Endothelial cell of umbilical vein (primary cell): Measurements from ENCODE around the gene ALKBH6. TPM values are rescaled to one million over a fixed set of nuclear protein-coding genes. Genes with fewer than 3 reads are reported as not detected.

Experiments used
- BruUV-seq: library from RNA; stranded (reverse); fragments of 400-500 nt; replicated peaks from 2 replicates; lab custom pipeline; 2021; lab: Mats Ljungman, UMichigan
- CTCF ChIA-PET: fragments of 300-600, 350-600 bp; sonication (Branson Sonifier 250); formaldehyde crosslinking; loops from one replicate; lab custom pipeline; 2021; ENCODE audit warnings: antibody characterized with exemption, inconsistent platforms; lab: Charles Lee
- POLR2A ChIA-PET: fragments of 300-600, 350-600 bp; sonication (Branson Sonifier 250); formaldehyde crosslinking; loops from one replicate; lab custom pipeline; 2021; ENCODE audit warnings: antibody characterized with exemption, inconsistent platforms; lab: Charles Lee
- DNase-seq: peaks from one replicate; pipeline ENCODE4 v3.0.0-alpha.2; 2011; ENCODE audit warnings: low read depth, low spot score
- FAIRE-seq: peaks from 2 replicates; lab custom pipeline; 2011; peaks lifted over from hg19 to GRCh38; lab: Jason Lieb, UNC
- H2AFZ ChIP-seq: 2 replicates; pipeline ENCODE4 v1.6.0; 2012; ENCODE audit warnings: low read depth, low read length, control low read depth, inconsistent platforms
- H3K27ac ChIP-seq: 2 replicates; pipeline ENCODE4 v1.5.1; 2011; ENCODE audit warnings: low read depth, mild to moderate bottlenecking, control low read depth, low read length, moderate library complexity; ENCODE audit not compliant: insufficient read depth
- H3K27me3 ChIP-seq, 2 experiments: 2 replicates each; pipeline versions ENCODE4 v1.6.0 to v1.6.1; 2011; ENCODE audit warnings: low read length in 2 of 2, mixed read lengths in 1 of 2; ENCODE audit not compliant: control insufficient read depth in 2 of 2, insufficient read depth in 2 of 2
- H3K36me3 ChIP-seq, 2 experiments: 2 replicates in 1 of 2; 3 replicates in 1 of 2; pipeline ENCODE4 v1.5.1; 2011; ENCODE audit warnings: low read length in 2 of 2, mild to moderate bottlenecking in 1 of 2, moderate library complexity in 1 of 2; ENCODE audit not compliant: control insufficient read depth in 2 of 2, insufficient read depth in 2 of 2; ENCODE audit errors: extremely low read depth in 1 of 2
- H3K4me1 ChIP-seq: 3 replicates; pipeline ENCODE4 v1.5.1; 2011; ENCODE audit warnings: mild to moderate bottlenecking, low read length; ENCODE audit not compliant: control insufficient read depth, insufficient read depth; ENCODE audit errors: extremely low read depth
- H3K4me2 ChIP-seq: 2 replicates; pipeline ENCODE4 v1.6.1; 2011; ENCODE audit warnings: low read length, control low read depth, mixed read lengths; ENCODE audit not compliant: insufficient read depth
- H3K4me3 ChIP-seq, 3 experiments: fragments of 200-600 bp in 1 of 3; sonication (generic), shearing (Covaris generic) in 1 of 3; replicated peaks in 1 of 3; 2 replicates each; pipeline ENCODE4 v1.5.1; 2011 to 2016; ENCODE audit warnings: control low read depth in 3 of 3, low read length in 3 of 3, mild to moderate bottlenecking in 2 of 3, inconsistent platforms in 1 of 3, low read depth in 1 of 3, moderate library complexity in 1 of 3; ENCODE audit not compliant: insufficient read depth in 1 of 3
- H3K79me2 ChIP-seq: 2 replicates; pipeline ENCODE4 v1.6.0; 2012; ENCODE audit warnings: low read length, inconsistent platforms; ENCODE audit not compliant: control insufficient read depth, insufficient read depth
- H3K9ac ChIP-seq: replicated peaks from 2 replicates; pipeline ENCODE3; 2011; ENCODE audit warnings: low read length, control low read depth; ENCODE audit not compliant: insufficient read depth; ENCODE audit errors: extremely low read depth
- H3K9me1 ChIP-seq: replicated peaks from 3 replicates; pipeline ENCODE4 v1.6.0; 2011; ENCODE audit warnings: mild to moderate bottlenecking, low read length; ENCODE audit not compliant: control insufficient read depth, insufficient read depth; ENCODE audit errors: extremely low read depth
- H3K9me3 ChIP-seq: replicated peaks from 2 replicates; pipeline ENCODE4 v1.5.1; 2012; ENCODE audit warnings: low read length, inconsistent platforms; ENCODE audit not compliant: control insufficient read depth, insufficient read depth
- H4K20me1 ChIP-seq: replicated peaks from 2 replicates; pipeline ENCODE3; 2011; ENCODE audit warnings: mild to moderate bottlenecking, low read length; ENCODE audit not compliant: control insufficient read depth, insufficient read depth; ENCODE audit errors: extremely low read depth
- CTCF ChIP-seq, 2 donors: IDR thresholded peaks; 1 replicate in 1 of 2; 2 replicates in 1 of 2; pipeline ENCODE4 v1.5.1; 2011; ENCODE audit warnings: low read length in 2 of 2, mild to moderate bottlenecking in 2 of 2, moderate library complexity in 2 of 2, control low read depth in 1 of 2, inconsistent platforms in 1 of 2, low read depth in 1 of 2; ENCODE audit not compliant: insufficient read depth in 1 of 2; ENCODE audit errors: extremely low read depth in 1 of 2
- JUN ChIP-seq: IDR thresholded peaks from 2 replicates; pipeline ENCODE4 v1.6.1; 2011; ENCODE audit warnings: borderline replicate concordance, low read depth; ENCODE audit not compliant: insufficient read length, insufficient read depth
- MYC ChIP-seq: IDR thresholded peaks from one replicate; pipeline ENCODE4 v1.6.1; 2011; ENCODE audit warnings: mild to moderate bottlenecking, low read depth, low read length
- dilution Hi-C: fragments of 300-500 bp; cut with MboI; formaldehyde crosslinking; loops from one replicate; pipeline ENCODE4 v1.15.0; 2019; ENCODE audit warnings: low sequenced_read_pairs; ENCODE audit not compliant: extremely low pct_ligation_motif_present
- intact Hi-C: fragments of 100-400 bp; cut with micrococcal nuclease; formaldehyde crosslinking; loops from one replicate; pipeline ENCODE4 v1.10.0; 2022
- polyA plus RNA-seq, 4 experiments: library from polyadenylated mRNA; depleted of rRNA in 3 of 4; stranded (reverse) in 3 of 4; unstranded in 1 of 4; fragments of >200 nt; gene quantifications; 2 replicates each; pipeline versions ENCODE4 v1.2.1 to v1.2.3, GENCODE V29; 2011 to 2012; ENCODE audit warnings: missing spikeins in 1 of 4
- total RNA-seq: library from RNA; stranded (reverse); gene quantifications from 2 replicates; pipeline ENCODE4 v1.2.3, GENCODE V29; 2021

Gene ALKBH6
- total and polyA plus RNA-seq, 2 donors (not counting 3 experiments of a cell fraction or from before 2014, with no cell fraction given) = 17.3 to 26.7 TPM

- DNase-seq (no peak), FAIRE-seq (no peak)
- Histone ChIP-seq H3K9ac (no peak overlapping the region), H3K4me1 (no peaks in the 10 kb centered on the region), H3K4me3 (no peak overlapping the region), H3K4me2 (no peak overlapping the region), H3K27me3 (no peaks in the 10 kb centered on the region), H4K20me1 (no peaks in the 10 kb centered on the region), H3K79me2 (no peaks in the 10 kb centered on the region), H3K9me3 (no peaks in the 10 kb centered on the region), H3K9me1 (no peaks in the 10 kb centered on the region), H2AFZ (no peak overlapping the region), H3K36me3 (peaks cover 0 to 2% of the 10 kb centered on the region in 2 experiments), H3K27ac (no peak overlapping the region)
- dilution Hi-C loops (no loop called here), intact Hi-C loops (no loop called here)
- BruUV-seq = no TSS peak
- ChIA-PET CTCF (interaction anchor here (1.6 kb wide), 1 partner anchor 10 kb away, joined by 3 read pairs; no protein-coding TSS in a partner anchor), POLR2A (interaction anchor here (0.6 kb wide), 1 partner anchor 418 kb away, joined by 5 read pairs; no protein-coding TSS in a partner anchor)
- TF ChIP-seq MYC = no peak
Observed at GRCh38 chr19:36001605-36002004, 12.4 kb downstream of the ALKBH6 start.

GRCh38 chr19:35996777-35997176 lies 17.2 kb downstream of the ALKBH6 start:
- Histone ChIP-seq H4K20me1 (no peaks in the 10 kb centered on the region), H3K27me3 (no peaks in the 10 kb centered on the region), H3K4me2 (no peak overlapping the region), H3K9me1 (no peaks in the 10 kb centered on the region), H2AFZ (no peak overlapping the region), H3K27ac (no peak overlapping the region), H3K36me3 (peaks cover 0 to 2% of the 10 kb centered on the region in 2 experiments), H3K4me3 (no peak overlapping the region), H3K4me1 (peaks cover 10% of the 10 kb centered on the region), H3K9ac (no peak overlapping the region), H3K79me2 (peaks cover 2% of the 10 kb centered on the region), H3K9me3 (no peaks in the 10 kb centered on the region)
- intact Hi-C loops = no loop called here
- no TSS peak for BruUV-seq
- TF ChIP-seq JUN = no peak
- TF ChIP-seq CTCF (IDR thresholded peaks at IDR 0.05; ENCODE audit: extremely low read depth in 1 of 2, insufficient read depth in 1 of 2, low read depth in 1 of 2, low read length in 2 of 2) = no peak
- CTCF ChIA-PET = interaction anchor here (1.0 kb wide), 1 partner anchor 12 kb away, joined by 3 read pairs; the partner anchor contains the start of gene SYNE4
- dilution Hi-C loops = no loop called here
- FAIRE-seq = no peak
- POLR2A ChIA-PET = no interaction called here
- no peak for DNase-seq
